HUDEP-2 (cell line): ENCODE measurements around the gene ZFPL1.

Experiments used
- DNase-seq, 76 experiments: peaks; one replicate each; lab custom pipeline; 2025; ENCODE audit not compliant: unreplicated experiment in 76 of 76; lab: John Stamatoyannopoulos, UW

ZFPL1 gene

GRCh38 chr11:65126624-65127274 lies 42.7 kb downstream of the ZFPL1 start:
- DNase-seq: no peak

- no peak for DNase-seq
Measured at GRCh38 chr11:65127473-65128181, 43.6 kb downstream of the ZFPL1 start.

GRCh38 chr11:65128182-65129145 lies 44.4 kb downstream of the ZFPL1 start:
- no peak for DNase-seq

- DNase-seq: no peak
Measured at GRCh38 chr11:65129649-65130441, 45.8 kb downstream of the ZFPL1 start.

GRCh38 chr11:65130631-65131416 lies 46.8 kb downstream of the ZFPL1 start:
- peak in 2 of 76 experiments; percentile 8 to 16 for DNase-seq

- DNase-seq: no peak
Measured at GRCh38 chr11:65131417-65131776, 47.4 kb downstream of the ZFPL1 start.

GRCh38 chr11:65131895-65132237 lies 47.8 kb downstream of the ZFPL1 start:
- no peak for DNase-seq

GRCh38 chr11:65132238-65132987 lies 48.4 kb downstream of the ZFPL1 start:
- no peak for DNase-seq

- DNase-seq: peak in 50 of 76 experiments; percentile 3 to 62 (median 42)
Measured at GRCh38 chr11:65132988-65133700, 49.1 kb downstream of the ZFPL1 start.

GRCh38 chr11:65133724-65134123 lies 49.7 kb downstream of the ZFPL1 start:
- no peak for DNase-seq

- DNase-seq: peak in 72 of 76 experiments; percentile 28 to 96 (median 80)
Measured at GRCh38 chr11:65134240-65134951, 50.4 kb downstream of the ZFPL1 start, which contains the start of gene SYVN1. Gene SYVN1 (minus strand): TSS chr11:65134519. CDS start chr11:65133601, 918 bp downstream.

- peak in 74 of 76 experiments; percentile 32 to 94 (median 84) for DNase-seq
Measured at GRCh38 chr11:65134952-65135632, 51.1 kb downstream of the ZFPL1 start.

GRCh38 chr11:65135633-65136145 lies 51.7 kb downstream of the ZFPL1 start:
- DNase-seq: no peak

- no peak for DNase-seq
Measured at GRCh38 chr11:65136515-65137096, 52.6 kb downstream of the ZFPL1 start.
